Neural progenitor cell (in vitro differentiated cells): Measurements from ENCODE around the gene EDAR. TPM values are rescaled to one million over a fixed set of nuclear protein-coding genes. Genes with fewer than 3 reads are reported as not detected.

Experiments used
- DNase-seq: peaks from one replicate; pipeline ENCODE4 v3.0.0-alpha.2; 2016; ENCODE audit warnings: low spot score
- H2AFZ ChIP-seq: fragments of 200-600 bp; sonication (generic); replicated peaks from 2 replicates; pipeline ENCODE4 v1.6.1; 2016; ENCODE audit warnings: antibody characterized with exemption
- H3F3A ChIP-seq: fragments of 200-600 bp; sonication (generic); 2 replicates; pipeline ENCODE4 v1.6.1; 2016; ENCODE audit warnings: antibody characterized with exemption, low read depth
- H3K27ac ChIP-seq: fragments of 200-600 bp; sonication (generic); 2 replicates; pipeline ENCODE4 v1.5.1; 2016; ENCODE audit warnings: mild to moderate bottlenecking
- H3K27me3 ChIP-seq: fragments of 200-600 bp; sonication (generic); 2 replicates; pipeline ENCODE4 v1.6.1; 2016; ENCODE audit warnings: mild to moderate bottlenecking, moderate library complexity
- H3K36me3 ChIP-seq: fragments of 200-600 bp; sonication (generic); 2 replicates; pipeline ENCODE4 v1.5.1; 2016
- H3K4me1 ChIP-seq: fragments of 200-600 bp; sonication (generic); 2 replicates; pipeline ENCODE4 v1.6.1; 2016; ENCODE audit warnings: mixed run types
- H3K4me2 ChIP-seq: fragments of 200-600 bp; sonication (generic); 2 replicates; pipeline ENCODE4 v1.6.1; 2016
- H3K4me3 ChIP-seq: fragments of 200-600 bp; sonication (generic); 2 replicates; pipeline ENCODE4 v1.5.1; 2016
- H3K79me2 ChIP-seq: fragments of 200-600 bp; sonication (generic); 2 replicates; pipeline ENCODE4 v1.6.1; 2016; ENCODE audit warnings: low read depth
- H3K9ac ChIP-seq: fragments of 200-600 bp; sonication (generic); 2 replicates; pipeline ENCODE4 v1.6.1; 2016
- H3K9me3 ChIP-seq: fragments of 200-600 bp; sonication (generic); 2 replicates; pipeline ENCODE4 v1.5.1; 2016; ENCODE audit warnings: low read depth
- H4K20me1 ChIP-seq: fragments of 200-600 bp; sonication (generic); 2 replicates; pipeline ENCODE4 v1.6.1; 2016; ENCODE audit warnings: low read depth
- H3K27ac Mint-ChIP-seq: 3 replicates; pipeline ENCODE4 v1.8.0; 2021; ENCODE audit warnings: mixed read lengths
- H3K27me3 Mint-ChIP-seq: 2 replicates; pipeline ENCODE4 v1.8.0; 2022; ENCODE audit warnings: low read depth, mild to moderate bottlenecking, inconsistent platforms, moderate library complexity, mixed read lengths; ENCODE audit not compliant: insufficient read depth
- H3K36me3 Mint-ChIP-seq: 3 replicates; pipeline ENCODE4 v1.8.0; 2021; ENCODE audit warnings: mixed read lengths
- H3K4me1 Mint-ChIP-seq: 3 replicates; pipeline ENCODE4 v1.8.0; 2021; ENCODE audit warnings: mixed read lengths
- H3K4me3 Mint-ChIP-seq: 3 replicates; pipeline ENCODE4 v1.8.0; 2021; ENCODE audit warnings: mild to moderate bottlenecking, moderate library complexity, mixed read lengths
- H3K9me3 Mint-ChIP-seq: 3 replicates; pipeline ENCODE4 v1.8.0; 2020; ENCODE audit warnings: mixed read lengths
- EZH2 ChIP-seq: fragments of 200-600 bp; sonication (generic); IDR thresholded peaks from 2 replicates; pipeline ENCODE4 v1.6.1; 2017; ENCODE audit warnings: antibody characterized with exemption, mild to moderate bottlenecking, moderate library complexity
- EZH2phosphoT487 ChIP-seq: fragments of 200-600 bp; sonication (generic); IDR thresholded peaks from 2 replicates; pipeline ENCODE4 v1.6.1; 2017; ENCODE audit warnings: antibody characterized with exemption
- total RNA-seq: library from RNA; depleted of rRNA; stranded (reverse); fragments of >200 nt; gene quantifications from 2 replicates; pipeline ENCODE4 v1.2.3, GENCODE V29; 2015; ENCODE audit warnings: low replicate concordance
- TF ChIP-seq, protein P1 (sequence below): fragments of 200-600 bp; sonication (generic); IDR thresholded peaks from 2 replicates; pipeline ENCODE4 v1.5.1; 2017; ENCODE audit warnings: antibody characterized with exemption, mild to moderate bottlenecking

Gene EDAR
- total RNA-seq, 1 donor from 2014 or later: not detected

DNA sequence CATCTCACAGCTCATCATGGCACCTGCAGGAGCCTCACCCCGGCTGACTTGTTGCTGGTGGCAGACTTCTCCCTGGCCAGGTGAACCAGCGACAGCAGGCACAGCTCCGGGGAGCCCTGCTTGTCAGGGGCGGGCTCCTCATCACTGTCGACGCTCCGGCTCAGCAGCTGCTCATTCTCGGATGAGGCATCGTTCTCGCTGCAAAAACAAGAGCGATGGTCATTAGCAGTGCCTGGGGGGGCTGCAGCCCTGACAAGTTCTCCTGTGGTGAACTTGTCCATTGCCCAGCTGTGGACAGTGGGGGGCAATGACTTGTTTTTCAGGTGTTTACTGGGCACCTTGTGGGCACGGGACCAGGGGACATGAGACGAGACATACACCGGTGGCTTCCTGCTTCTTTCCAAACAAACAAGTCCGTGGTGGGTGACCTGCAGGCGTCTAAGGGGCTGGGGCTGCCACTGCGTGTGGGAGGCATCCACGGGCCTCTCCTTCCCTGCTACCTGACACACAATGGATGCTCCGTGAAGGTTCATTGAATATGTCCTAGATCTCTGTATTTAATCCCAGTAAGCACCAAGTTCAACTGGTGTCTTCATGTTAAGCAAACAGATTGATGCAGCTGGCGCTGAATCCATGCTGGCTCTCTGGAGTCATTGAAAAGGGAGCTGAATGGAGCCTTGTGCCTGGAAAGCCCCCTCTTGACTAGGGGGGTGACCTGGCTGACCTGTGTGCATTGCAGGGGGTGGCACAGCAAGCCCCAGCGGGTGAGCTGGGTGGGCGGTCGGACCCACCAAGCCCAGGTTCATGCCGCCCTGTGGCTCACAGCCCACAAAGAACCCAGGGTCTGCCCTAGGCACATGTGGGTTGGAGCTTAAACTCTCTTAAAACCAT, 81.0 kb downstream of the EDAR start:
- H4K20me1 ChIP-seq: no peaks in the 10 kb centered on the region
- no peak overlapping the region for H3K27ac ChIP-seq
- H3K9me3 ChIP-seq: no peaks in the 10 kb centered on the region
- no peak for DNase-seq
- H3K9ac ChIP-seq: no peak overlapping the region
- Mint-ChIP-seq H3K4me1 (peaks cover 30% of the 10 kb centered on the region), H3K36me3 (peaks cover 4% of the 10 kb centered on the region), H3K27me3 (no peaks in the 10 kb centered on the region), H3K4me3 (no peak overlapping the region), H3K9me3 (peaks cover 4% of the 10 kb centered on the region), H3K27ac (no peak overlapping the region)
- H3K4me1 ChIP-seq: no peaks in the 10 kb centered on the region
- no peak overlapping the region for H3K4me3 ChIP-seq
- no peak overlapping the region for H2AFZ ChIP-seq
- H3K36me3 ChIP-seq: no peaks in the 10 kb centered on the region
- TF ChIP-seq EZH2: no peak
- TF ChIP-seq, protein P1, sequence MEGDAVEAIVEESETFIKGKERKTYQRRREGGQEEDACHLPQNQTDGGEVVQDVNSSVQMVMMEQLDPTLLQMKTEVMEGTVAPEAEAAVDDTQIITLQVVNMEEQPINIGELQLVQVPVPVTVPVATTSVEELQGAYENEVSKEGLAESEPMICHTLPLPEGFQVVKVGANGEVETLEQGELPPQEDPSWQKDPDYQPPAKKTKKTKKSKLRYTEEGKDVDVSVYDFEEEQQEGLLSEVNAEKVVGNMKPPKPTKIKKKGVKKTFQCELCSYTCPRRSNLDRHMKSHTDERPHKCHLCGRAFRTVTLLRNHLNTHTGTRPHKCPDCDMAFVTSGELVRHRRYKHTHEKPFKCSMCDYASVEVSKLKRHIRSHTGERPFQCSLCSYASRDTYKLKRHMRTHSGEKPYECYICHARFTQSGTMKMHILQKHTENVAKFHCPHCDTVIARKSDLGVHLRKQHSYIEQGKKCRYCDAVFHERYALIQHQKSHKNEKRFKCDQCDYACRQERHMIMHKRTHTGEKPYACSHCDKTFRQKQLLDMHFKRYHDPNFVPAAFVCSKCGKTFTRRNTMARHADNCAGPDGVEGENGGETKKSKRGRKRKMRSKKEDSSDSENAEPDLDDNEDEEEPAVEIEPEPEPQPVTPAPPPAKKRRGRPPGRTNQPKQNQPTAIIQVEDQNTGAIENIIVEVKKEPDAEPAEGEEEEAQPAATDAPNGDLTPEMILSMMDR: no peak
- no peaks in the 10 kb centered on the region for H3F3A ChIP-seq
- H3K27me3 ChIP-seq: no peaks in the 10 kb centered on the region
- H3K4me2 ChIP-seq: no peak overlapping the region
- no peaks in the 10 kb centered on the region for H3K79me2 ChIP-seq

DNA sequence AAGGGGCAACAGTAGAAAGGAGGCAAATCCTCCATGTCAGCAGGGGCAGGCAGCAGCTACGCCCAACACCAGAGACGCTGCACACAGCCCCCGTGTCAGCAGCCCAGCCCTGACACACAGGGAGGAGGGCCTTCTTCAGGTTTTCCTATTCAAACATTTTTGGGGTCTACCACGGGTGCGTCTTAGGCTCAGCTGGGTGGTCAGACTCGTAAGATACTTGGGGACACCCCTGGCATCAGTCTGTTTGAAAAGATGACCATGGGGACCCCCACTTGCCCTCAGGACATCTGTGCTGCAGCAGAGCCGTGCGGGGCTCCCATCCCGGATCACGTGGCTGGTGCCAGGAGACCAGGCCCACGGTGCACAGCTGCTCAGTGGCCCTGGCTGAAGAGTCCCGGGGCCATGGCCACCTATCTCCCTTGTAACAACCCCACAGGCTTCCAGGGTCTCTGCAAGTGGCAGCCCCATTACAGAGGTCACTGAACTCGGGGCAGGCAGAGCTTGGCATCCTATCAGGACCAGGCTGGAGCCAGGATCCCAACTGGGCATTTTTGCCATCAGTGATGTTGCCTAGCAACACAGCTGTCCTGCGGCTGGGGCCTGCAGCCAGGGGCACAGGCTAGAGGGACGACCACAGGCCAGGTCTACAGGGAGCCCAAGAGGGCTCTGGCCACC, 82.5 kb downstream of the EDAR start:
- no peaks in the 10 kb centered on the region for H3K27me3 Mint-ChIP-seq
- no peak for DNase-seq
- H3K9me3 Mint-ChIP-seq: peaks cover 4% of the 10 kb centered on the region
- H3K4me3 Mint-ChIP-seq: no peak overlapping the region
- no peak overlapping the region for H3K4me3 ChIP-seq
- H3K9ac ChIP-seq: no peak overlapping the region
- H3K79me2 ChIP-seq: no peaks in the 10 kb centered on the region
- no peak for TF ChIP-seq EZH2
- TF ChIP-seq, protein P1: no peak
- TF ChIP-seq EZH2phosphoT487: no peak
- no peaks in the 10 kb centered on the region for H3K4me1 ChIP-seq
- H3K4me1 Mint-ChIP-seq: peaks cover 29% of the 10 kb centered on the region
- H3F3A ChIP-seq: no peaks in the 10 kb centered on the region
- peaks cover 2% of the 10 kb centered on the region for H3K36me3 Mint-ChIP-seq
- H3K36me3 ChIP-seq: no peaks in the 10 kb centered on the region
- H3K27me3 ChIP-seq: no peaks in the 10 kb centered on the region
- no peaks in the 10 kb centered on the region for H3K9me3 ChIP-seq
- no peak overlapping the region for H2AFZ ChIP-seq
- H3K4me2 ChIP-seq: no peak overlapping the region
- H4K20me1 ChIP-seq: no peaks in the 10 kb centered on the region
- H3K27ac Mint-ChIP-seq: peak overlapping the region; percentile 33
- no peak overlapping the region for H3K27ac ChIP-seq

- no peak overlapping the region for H3K4me3 ChIP-seq
- H3K9me3 ChIP-seq: no peaks in the 10 kb centered on the region
- H3K4me1 ChIP-seq: no peaks in the 10 kb centered on the region
- Mint-ChIP-seq H3K4me3 (no peak overlapping the region), H3K9me3 (peaks cover 3% of the 10 kb centered on the region), H3K36me3 (peaks cover 2% of the 10 kb centered on the region), H3K27me3 (no peaks in the 10 kb centered on the region), H3K27ac (peak overlapping the region; percentile 33), H3K4me1 (peaks cover 27% of the 10 kb centered on the region)
- H2AFZ ChIP-seq: no peak overlapping the region
- H3K9ac ChIP-seq: no peak overlapping the region
- no peaks in the 10 kb centered on the region for H3K27me3 ChIP-seq
- no peak overlapping the region for H3K27ac ChIP-seq
- H3K36me3 ChIP-seq: no peaks in the 10 kb centered on the region
- H3K79me2 ChIP-seq: no peaks in the 10 kb centered on the region
- no peak for DNase-seq
- TF ChIP-seq EZH2phosphoT487 (no peak), EZH2 (no peak)
- TF ChIP-seq, protein P1: no peak
- no peaks in the 10 kb centered on the region for H3F3A ChIP-seq
- no peak overlapping the region for H3K4me2 ChIP-seq
- H4K20me1 ChIP-seq: no peaks in the 10 kb centered on the region
These were observed 83.1 kb downstream of the EDAR start for GRCh38 chr2:108905906-108906305.
